Ishikawa (cell line): Measurements from ENCODE around the gene ATAD3C.

Experiments
- CEBPB ChIP-seq: IDR thresholded peaks from 2 replicates; pipeline ENCODE4 v1.6.1; 2012
- NFIC ChIP-seq: IDR thresholded peaks from 2 replicates; pipeline ENCODE4 v1.6.1; 2012
- REST ChIP-seq: IDR thresholded peaks from 2 replicates; pipeline ENCODE4 v1.6.1; 2012; ENCODE audit warnings: low read depth, mild to moderate bottlenecking
- TEAD4 ChIP-seq: IDR thresholded peaks from 2 replicates; pipeline ENCODE4 v1.6.1; 2012
- YY1 ChIP-seq: IDR thresholded peaks from 2 replicates; pipeline ENCODE4 v1.6.1; 2012; ENCODE audit warnings: low read depth

- TF ChIP-seq NFIC (no peak), REST (no peak), YY1 (no peak), TEAD4 (no peak), CEBPB (no peak)
Measured at GRCh38 chr1:1403653-1404052, 45.8 kb upstream of the ATAD3C start.
